Endothelial cell (in vitro differentiated cells): Measurements from ENCODE around the gene FOS. TPM values are rescaled to one million over a fixed set of nuclear protein-coding genes. Genes with fewer than 3 reads are reported as not detected.
"Not testable (repeated sequence)": the region's sequence is repeated elsewhere in the genome, so short reads cannot be mapped to it uniquely, and the experiment has no call there.

Experiments
- DNase-seq: peaks from one replicate; pipeline ENCODE4 v3.0.0; 2021; ENCODE audit warnings: low spot score
- H3K27ac Mint-ChIP-seq: one replicate; pipeline ENCODE4 v1.8.0; 2021; ENCODE audit warnings: mixed read lengths, inconsistent platforms; ENCODE audit not compliant: unreplicated experiment
- H3K27me3 Mint-ChIP-seq: one replicate; pipeline ENCODE4 v1.8.0; 2021; ENCODE audit warnings: mild to moderate bottlenecking, moderate library complexity, mixed read lengths, inconsistent platforms; ENCODE audit not compliant: unreplicated experiment
- H3K36me3 Mint-ChIP-seq: one replicate; pipeline ENCODE4 v1.8.0; 2021; ENCODE audit warnings: mild to moderate bottlenecking, low read depth, mixed read lengths, inconsistent platforms; ENCODE audit not compliant: unreplicated experiment
- H3K4me1 Mint-ChIP-seq: one replicate; pipeline ENCODE4 v1.8.0; 2021; ENCODE audit warnings: mild to moderate bottlenecking, mixed read lengths, inconsistent platforms; ENCODE audit not compliant: unreplicated experiment
- H3K4me3 Mint-ChIP-seq: one replicate; pipeline ENCODE4 v1.8.0; 2021; ENCODE audit warnings: mild to moderate bottlenecking, mixed read lengths, inconsistent platforms; ENCODE audit not compliant: unreplicated experiment
- H3K9me3 Mint-ChIP-seq: one replicate; pipeline ENCODE4 v1.8.0; 2021; ENCODE audit warnings: mixed read lengths, inconsistent platforms; ENCODE audit not compliant: unreplicated experiment
- total RNA-seq: library from RNA; stranded (reverse); fragmentation: NEBNext Ultra II Directional; extraction: Animal tissue kit (Norgen Biotek cat#: 25700); gene quantifications from one replicate; pipeline ENCODE4 v1.2.1, GENCODE V29; 2021; ENCODE audit not compliant: unreplicated experiment
- TF ChIP-seq, protein P1 (sequence below): fragments of 200-600 bp; sonication (generic); IDR thresholded peaks from one replicate; pipeline ENCODE4 v1.5.0; 2021; ENCODE audit warnings: antibody characterized with exemption; ENCODE audit not compliant: unreplicated experiment

The FOS gene
- total RNA-seq, 1 donor from 2014 or later = 41.5 TPM

DNA sequence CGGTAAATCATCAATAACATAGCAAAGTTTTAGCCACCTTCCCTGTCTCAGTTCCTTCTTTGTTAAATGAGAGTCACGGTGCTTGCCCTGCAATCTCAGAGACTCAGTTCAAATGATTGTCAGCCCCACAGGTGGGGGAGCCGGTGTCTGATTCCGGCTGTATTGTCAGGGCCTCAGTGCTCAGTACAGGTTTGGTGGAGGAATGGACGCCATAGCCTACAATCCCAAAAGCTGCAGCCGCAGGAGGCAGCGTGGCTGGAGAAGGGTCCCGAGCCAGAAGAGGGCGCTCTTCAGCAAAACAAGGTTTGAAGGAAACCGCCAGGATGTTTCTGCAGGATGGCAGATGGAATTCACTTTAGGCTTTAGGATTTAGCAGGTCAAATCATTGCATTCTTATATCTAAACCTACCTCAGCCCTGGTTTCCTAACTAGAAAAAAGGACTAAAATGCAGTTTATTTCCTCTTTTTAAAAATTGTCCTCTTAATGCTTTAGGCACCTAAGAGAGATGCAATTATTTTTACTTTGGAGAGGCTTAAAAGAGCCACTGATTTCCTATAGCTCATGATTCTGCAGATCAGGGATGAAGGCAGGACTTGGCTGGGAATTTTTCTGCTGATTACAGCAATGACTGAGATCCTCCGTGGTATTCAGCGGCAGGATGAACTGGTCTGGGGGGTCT lies 29.2 kb downstream of the FOS start:
- no peaks in the 10 kb centered on the region for H3K36me3 Mint-ChIP-seq
- no peaks in the 10 kb centered on the region for H3K9me3 Mint-ChIP-seq
- peak overlapping the region; percentile 48 for H3K27ac Mint-ChIP-seq
- no peak overlapping the region for H3K4me3 Mint-ChIP-seq
- peak; percentile 94 for DNase-seq
- peaks cover 6% of the 10 kb centered on the region for H3K4me1 Mint-ChIP-seq
- no peaks in the 10 kb centered on the region for H3K27me3 Mint-ChIP-seq
- TF ChIP-seq, protein P1, sequence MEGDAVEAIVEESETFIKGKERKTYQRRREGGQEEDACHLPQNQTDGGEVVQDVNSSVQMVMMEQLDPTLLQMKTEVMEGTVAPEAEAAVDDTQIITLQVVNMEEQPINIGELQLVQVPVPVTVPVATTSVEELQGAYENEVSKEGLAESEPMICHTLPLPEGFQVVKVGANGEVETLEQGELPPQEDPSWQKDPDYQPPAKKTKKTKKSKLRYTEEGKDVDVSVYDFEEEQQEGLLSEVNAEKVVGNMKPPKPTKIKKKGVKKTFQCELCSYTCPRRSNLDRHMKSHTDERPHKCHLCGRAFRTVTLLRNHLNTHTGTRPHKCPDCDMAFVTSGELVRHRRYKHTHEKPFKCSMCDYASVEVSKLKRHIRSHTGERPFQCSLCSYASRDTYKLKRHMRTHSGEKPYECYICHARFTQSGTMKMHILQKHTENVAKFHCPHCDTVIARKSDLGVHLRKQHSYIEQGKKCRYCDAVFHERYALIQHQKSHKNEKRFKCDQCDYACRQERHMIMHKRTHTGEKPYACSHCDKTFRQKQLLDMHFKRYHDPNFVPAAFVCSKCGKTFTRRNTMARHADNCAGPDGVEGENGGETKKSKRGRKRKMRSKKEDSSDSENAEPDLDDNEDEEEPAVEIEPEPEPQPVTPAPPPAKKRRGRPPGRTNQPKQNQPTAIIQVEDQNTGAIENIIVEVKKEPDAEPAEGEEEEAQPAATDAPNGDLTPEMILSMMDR = peak; percentile 91

DNA sequence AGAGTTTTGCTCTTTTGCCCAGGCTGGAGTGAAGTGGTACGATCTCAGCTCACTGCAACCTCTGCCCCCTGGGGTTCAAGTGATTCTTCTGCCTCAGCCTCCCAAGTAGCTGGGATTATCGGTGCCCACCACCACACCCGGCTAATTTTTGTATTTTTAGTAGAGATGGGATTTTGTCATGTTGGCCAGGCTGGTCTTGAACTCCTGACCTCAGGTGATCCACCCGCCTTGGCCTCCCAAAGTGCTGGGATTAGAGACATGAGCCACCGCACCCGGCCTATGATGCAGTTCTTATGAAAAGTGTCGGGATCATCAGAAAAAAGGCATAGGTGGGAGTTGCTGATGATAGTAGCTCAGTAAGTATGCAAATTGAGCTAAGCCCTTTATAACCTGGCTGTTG lies 30.4 kb downstream of the FOS start:
- not testable (repeated sequence) for H3K9me3 Mint-ChIP-seq, H3K4me1 Mint-ChIP-seq, H3K27me3 Mint-ChIP-seq, H3K4me3 Mint-ChIP-seq, H3K36me3 Mint-ChIP-seq, DNase-seq, H3K27ac Mint-ChIP-seq

DNA sequence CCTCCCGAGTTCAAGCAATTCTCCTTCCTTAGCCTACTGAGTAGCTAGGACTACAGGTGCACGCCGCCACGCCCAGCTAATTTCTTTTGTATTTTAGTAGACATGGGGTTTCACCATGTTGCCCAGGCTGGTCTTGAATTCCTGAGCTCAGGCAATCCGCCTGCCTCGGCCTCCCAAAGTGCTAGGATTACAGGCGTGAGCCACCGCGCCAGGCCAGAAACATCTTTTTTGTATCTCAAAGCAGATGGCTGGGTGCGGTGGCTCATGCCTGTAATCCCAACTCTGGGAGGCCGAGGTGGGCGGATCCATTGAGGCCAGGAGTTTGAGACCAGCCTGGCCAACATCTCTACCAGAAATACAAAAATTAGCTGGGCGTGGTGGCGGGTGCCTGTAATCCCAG lies 30.9 kb downstream of the FOS start:
- H3K36me3 Mint-ChIP-seq = not testable (repeated sequence)

DNA sequence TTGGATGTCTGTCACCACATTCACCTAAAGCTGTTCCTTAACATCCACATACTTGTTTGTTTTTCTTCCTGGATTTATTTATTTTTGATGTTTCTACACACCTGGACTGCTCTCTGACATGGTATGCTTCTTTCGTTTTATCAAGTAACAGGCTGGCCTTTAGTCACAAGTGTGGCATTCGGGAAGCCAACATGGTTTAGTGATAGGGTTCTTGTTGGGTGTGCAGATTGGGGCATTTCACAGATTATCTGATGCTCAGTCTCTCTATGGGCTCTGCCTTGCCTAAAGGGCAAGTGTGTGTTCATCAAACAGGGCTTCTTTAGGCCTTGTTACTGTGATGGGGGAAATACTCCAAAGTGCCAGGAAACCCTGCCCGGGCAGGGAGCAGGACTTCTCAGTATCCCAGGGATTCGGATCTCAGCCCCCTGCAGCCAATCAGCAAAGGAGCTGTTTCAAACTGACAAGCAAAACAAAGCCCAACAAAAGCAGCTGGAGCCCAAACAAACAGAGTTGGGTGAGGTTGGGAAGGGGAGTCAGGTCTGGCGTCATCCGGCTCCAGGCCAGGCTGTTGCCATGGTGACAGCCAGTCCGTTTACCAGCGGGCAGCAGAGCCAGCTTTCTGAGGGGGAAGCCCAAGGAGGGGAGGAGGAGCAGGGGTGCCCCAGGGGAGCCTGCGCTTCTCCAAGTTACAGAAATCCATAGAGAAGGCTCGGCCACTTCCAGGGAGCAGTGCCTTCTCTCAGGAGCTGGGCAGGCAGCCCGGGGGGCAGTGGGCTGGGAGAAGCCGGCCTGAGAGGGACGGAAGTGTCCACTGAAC lies 31.9 kb downstream of the FOS start:
- Mint-ChIP-seq H3K4me1 (no peaks in the 10 kb centered on the region), H3K4me3 (no peak overlapping the region), H3K9me3 (no peaks in the 10 kb centered on the region), H3K36me3 (no peaks in the 10 kb centered on the region), H3K27ac (peak overlapping the region; percentile 88), H3K27me3 (no peaks in the 10 kb centered on the region)
- TF ChIP-seq, protein P1 = no peak
- peak; percentile 70 for DNase-seq

More for the DNA sequence above, 30.9 kb downstream of the FOS start:
- not testable (repeated sequence) for H3K27ac Mint-ChIP-seq, H3K4me3 Mint-ChIP-seq, H3K9me3 Mint-ChIP-seq, H3K27me3 Mint-ChIP-seq, DNase-seq, H3K4me1 Mint-ChIP-seq

- Mint-ChIP-seq H3K27ac (peak overlapping the region; percentile 16), H3K36me3 (no peaks in the 10 kb centered on the region), H3K4me3 (no peak overlapping the region), H3K27me3 (no peaks in the 10 kb centered on the region), H3K4me1 (no peaks in the 10 kb centered on the region), H3K9me3 (no peaks in the 10 kb centered on the region)
- no peak for DNase-seq
- TF ChIP-seq, protein P1 = no peak
These were observed 32.7 kb downstream of the FOS start for GRCh38 chr14:75311356-75311755.

DNA sequence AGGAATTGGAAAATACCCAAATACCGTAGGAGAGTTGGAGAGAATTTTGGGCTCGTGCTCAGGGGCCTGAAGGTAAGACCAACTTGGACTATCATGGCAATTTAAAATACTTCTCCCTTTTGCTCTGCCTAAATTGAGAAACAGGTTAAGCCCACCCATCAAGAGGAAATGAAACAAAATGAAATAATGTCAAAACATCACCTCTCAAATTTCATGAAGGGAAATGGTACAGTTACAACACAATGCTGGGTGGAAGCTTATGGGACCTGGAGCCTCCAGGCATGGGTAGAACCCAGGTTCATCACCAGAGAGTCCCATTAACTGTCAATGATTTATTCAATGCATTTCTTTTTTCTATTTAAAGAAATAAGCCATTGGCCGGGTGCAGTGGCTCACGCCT lies 33.7 kb downstream of the FOS start:
- Mint-ChIP-seq H3K4me3 (no peak overlapping the region), H3K4me1 (no peaks in the 10 kb centered on the region), H3K9me3 (no peaks in the 10 kb centered on the region), H3K27ac (no peak overlapping the region), H3K27me3 (no peaks in the 10 kb centered on the region), H3K36me3 (no peaks in the 10 kb centered on the region)
- TF ChIP-seq, protein P1 = no peak
- DNase-seq = no peak
